SK-N-SH treated with all-trans-retinoic acid at 6 μM for 48 hours (cell line): ENCODE data around the gene SELENOI.

Experiments
- ARNTL ChIP-seq: fragments of 450-650 bp; formaldehyde crosslinking; IDR thresholded peaks from 2 replicates; pipeline ENCODE4 v1.5.0; 2020; ENCODE audit warnings: low read depth, mild to moderate bottlenecking, moderate library complexity, borderline replicate concordance
- CSDC2 ChIP-seq: fragments of 250-450 bp; sonication (Bioruptor Pico); IDR thresholded peaks from 2 replicates; pipeline ENCODE4 v1.5.0; 2020; ENCODE audit warnings: mild to moderate bottlenecking, moderate library complexity
- PATZ1 ChIP-seq: fragments of 250-450 bp; sonication (Bioruptor Pico); IDR thresholded peaks from 2 replicates; pipeline ENCODE4 v1.8.0; 2020; ENCODE audit warnings: mild to moderate bottlenecking, moderate library complexity, borderline replicate concordance
- SNAI2 ChIP-seq: fragments of 250-450 bp; sonication (Bioruptor Pico); IDR thresholded peaks from 2 replicates; pipeline ENCODE4 v1.5.0; 2020; ENCODE audit warnings: mild to moderate bottlenecking, moderate library complexity
- ZNF8 ChIP-seq: fragments of 450-650 bp; formaldehyde crosslinking; IDR thresholded peaks from 2 replicates; pipeline ENCODE4 v1.5.0; 2020; ENCODE audit warnings: mild to moderate bottlenecking, moderate library complexity

- TF ChIP-seq ZNF8, result no peak
- TF ChIP-seq PATZ1, result no peak
- TF ChIP-seq SNAI2 (CRISPR knock-in tag), result no peak
- TF ChIP-seq CSDC2 (CRISPR knock-in tag), result no peak
- TF ChIP-seq ARNTL, result no peak
These were observed 5.1 kb upstream of the SELENOI start for GRCh38 chr2:26340831-26341230.
